Liver (tissue), 9 donors: ENCODE data around the gene ZNF684. TPM values are rescaled to one million over a fixed set of nuclear protein-coding genes. Genes with fewer than 3 reads are reported as not detected.

Source experiments
- DNase-seq: peaks from one replicate; pipeline ENCODE4 v3.0.0-alpha.2; 2017; ENCODE audit warnings: low spot score
- H3K27ac ChIP-seq, 2 donors: one replicate each; pipeline ENCODE4 v1.7.0; 2013; ENCODE audit warnings: inconsistent platforms in 2 of 2, low read length in 2 of 2, control low read depth in 1 of 2, low read depth in 1 of 2, mild to moderate bottlenecking in 1 of 2
- H3K27me3 ChIP-seq, 4 donors: one replicate each; pipeline versions ENCODE4 v1.6.1 to v1.7.0; 2013; ENCODE audit warnings: low read length in 3 of 4, inconsistent platforms in 1 of 4, mild to moderate bottlenecking in 1 of 4, moderate library complexity in 1 of 4; ENCODE audit not compliant: control insufficient read depth in 4 of 4, insufficient read depth in 4 of 4
- H3K36me3 ChIP-seq, 4 donors: one replicate each; pipeline versions ENCODE4 v1.6.1 to v1.7.0; 2013; ENCODE audit warnings: low read length in 3 of 4, mild to moderate bottlenecking in 3 of 4, low read depth in 1 of 4, moderate library complexity in 1 of 4; ENCODE audit not compliant: control insufficient read depth in 4 of 4, insufficient read depth in 3 of 4
- H3K4me1 ChIP-seq, 4 donors: one replicate each; pipeline versions ENCODE4 v1.6.1 to v1.7.0; 2013; ENCODE audit warnings: low read length in 3 of 4, mild to moderate bottlenecking in 3 of 4, moderate library complexity in 1 of 4; ENCODE audit not compliant: control insufficient read depth in 4 of 4, insufficient read depth in 4 of 4
- H3K4me3 ChIP-seq, 3 donors: one replicate each; pipeline versions ENCODE4 v1.6.1 to v1.7.0; 2013; ENCODE audit warnings: low read length in 3 of 3, control low read depth in 1 of 3, low read depth in 1 of 3, mild to moderate bottlenecking in 1 of 3
- H3K9ac ChIP-seq, 2 donors: one replicate each; pipeline ENCODE4 v1.7.0; 2013; ENCODE audit warnings: low read length in 2 of 2, mild to moderate bottlenecking in 2 of 2, moderate library complexity in 2 of 2, control low read depth in 1 of 2, low read depth in 1 of 2
- H3K9me3 ChIP-seq, 4 donors: one replicate each; pipeline versions ENCODE4 v1.6.1 to v1.7.0; 2013; ENCODE audit warnings: low read length in 3 of 4; ENCODE audit not compliant: control insufficient read depth in 4 of 4
- EGR1 ChIP-seq, 2 donors: IDR thresholded peaks; 2 replicates each; pipeline ENCODE4 v1.6.1; 2016 to 2018; ENCODE audit warnings: antibody characterized with exemption in 2 of 2, low read depth in 2 of 2
- FOXA1 ChIP-seq: IDR thresholded peaks from 2 replicates; pipeline ENCODE4 v1.6.1; 2016; ENCODE audit warnings: antibody characterized with exemption
- FOXA2 ChIP-seq: IDR thresholded peaks from 2 replicates; pipeline ENCODE4 v1.6.1; 2016; ENCODE audit warnings: antibody characterized with exemption
- GABPA ChIP-seq, 2 donors: IDR thresholded peaks in 1 of 2; conservative IDR thresholded peaks in 1 of 2; 2 replicates each; pipeline ENCODE4 v1.6.1; 2016; ENCODE audit warnings: antibody characterized with exemption in 2 of 2, mild to moderate bottlenecking in 1 of 2, moderate library complexity in 1 of 2
- HNF4G ChIP-seq: IDR thresholded peaks from 2 replicates; pipeline ENCODE4 v1.6.1; 2016; ENCODE audit warnings: antibody characterized with exemption
- JUND ChIP-seq, 2 donors: IDR thresholded peaks; 2 replicates each; pipeline ENCODE4 v1.6.1; 2016; ENCODE audit warnings: antibody characterized with exemption in 2 of 2
- NR2F2 ChIP-seq: IDR thresholded peaks from 2 replicates; pipeline ENCODE4 v1.6.1; 2016; ENCODE audit warnings: antibody characterized with exemption
- RAD21 ChIP-seq, 2 donors: IDR thresholded peaks; 2 replicates each; pipeline ENCODE4 v1.6.1; 2016; ENCODE audit warnings: antibody characterized with exemption in 2 of 2, mild to moderate bottlenecking in 2 of 2
- RXRA ChIP-seq, 2 donors: IDR thresholded peaks; 2 replicates each; pipeline ENCODE4 v1.6.1; 2017 to 2018; ENCODE audit warnings: antibody characterized with exemption in 2 of 2, mild to moderate bottlenecking in 1 of 2
- SP1 ChIP-seq: IDR thresholded peaks from 2 replicates; pipeline ENCODE4 v1.6.1; 2018; ENCODE audit warnings: antibody characterized with exemption, mild to moderate bottlenecking
- TAF1 ChIP-seq: conservative IDR thresholded peaks from 2 replicates; pipeline ENCODE4 v1.6.1; 2016; ENCODE audit warnings: antibody characterized with exemption, mild to moderate bottlenecking
- WGBS: extraction: QIAGEN DNeasy Blood & Tissue Kit; methylation state at CpG from one replicate; pipeline ENCODE4 v1.1.7; 2013; 5-methylcytosine and 5-hydroxymethylcytosine counted together
- polyA plus RNA-seq, 2 donors: library from polyadenylated mRNA; stranded (reverse) in 1 of 2; unstranded in 1 of 2; fragments of 200-250 nt in 1 of 2; fragments of >200 nt in 1 of 2; fragmentation: Nextera tagmentation in 1 of 2; extraction: Ambion mirVana in 1 of 2; gene quantifications; one replicate each; pipeline versions ENCODE4 v1.2.1 to v1.2.3, GENCODE V29; 2013 to 2015
- total RNA-seq, 2 donors: library from RNA; depleted of rRNA; stranded (reverse); fragments of >200 nt; gene quantifications; one replicate each; pipeline ENCODE4 v1.2.3, GENCODE V29; 2014
- TF ChIP-seq, protein P1 (sequence below): IDR thresholded peaks from 2 replicates; pipeline ENCODE4 v1.6.1; 2016; ENCODE audit warnings: antibody characterized with exemption
- TF ChIP-seq, protein P2 (sequence below): IDR thresholded peaks from 2 replicates; pipeline ENCODE4 v1.6.1; 2016; ENCODE audit warnings: antibody characterized with exemption
- TF ChIP-seq, protein P3 (sequence below): fragments of 150-350 bp; IDR thresholded peaks from 2 replicates; pipeline ENCODE4 v1.5.1; 2017; ENCODE audit warnings: improper control_type of control experiment, low read depth, low read length; ENCODE audit not compliant: missing input control
- TF ChIP-seq, protein P4 (sequence below): IDR thresholded peaks from 2 replicates; pipeline ENCODE4 v1.6.1; 2016; ENCODE audit warnings: antibody characterized with exemption, mild to moderate bottlenecking
- donor health status: healthy.
- donor health status: healthy.
- donor health status: healthy.
- donor health status: healthy.
- donor health status: healthy.

The ZNF684 gene
- total and polyA plus RNA-seq, 4 donors: 7.6 to 17.1 (median 10.2) TPM

DNA sequence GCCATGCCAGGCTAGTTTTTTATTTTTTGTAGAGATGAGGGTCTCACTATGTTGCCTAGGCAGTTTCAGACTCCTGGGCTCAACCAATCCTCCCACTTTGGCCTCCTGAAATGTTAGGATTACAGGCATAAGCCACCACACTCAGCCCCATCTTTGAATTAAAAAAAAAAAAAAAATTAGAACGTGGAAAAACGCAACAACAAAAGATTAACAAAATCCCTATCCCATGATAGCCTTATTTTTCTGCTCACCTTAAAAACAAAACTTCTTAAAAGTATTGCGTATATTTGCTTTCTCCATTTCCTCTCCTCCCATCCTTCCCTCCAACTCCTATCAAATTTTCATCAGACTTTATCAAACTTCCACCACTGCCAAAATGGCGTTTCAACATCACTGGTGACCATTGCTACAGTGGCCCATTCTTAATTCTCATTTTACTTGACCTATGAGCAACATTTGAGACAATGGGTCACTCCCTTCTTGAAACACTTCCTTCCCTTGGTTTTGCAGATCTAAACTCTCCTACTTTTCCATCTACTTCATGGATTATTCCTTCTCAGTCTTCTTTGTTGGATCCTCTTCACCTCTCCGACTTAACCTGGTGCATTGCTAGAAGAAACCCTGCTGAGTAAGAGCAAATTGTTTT lies 579 bp upstream of the ZNF684 start:
- H3K9me3 ChIP-seq: peaks cover 0 to 1% (median 0%) of the 10 kb centered on the region in 4 donors
- H3K9ac ChIP-seq: peak overlapping the region in 1 of 2 donors; percentile 88
- H3K36me3 ChIP-seq: peaks cover 0 to 4% (median under 1%) of the 10 kb centered on the region in 4 donors
- DNase-seq: no peak
- no peak for TF ChIP-seq RXRA (IDR thresholded peaks at IDR 0.05)
- no peak for TF ChIP-seq SP1
- no peak for TF ChIP-seq RAD21 (IDR thresholded peaks at IDR 0.05)
- no peak for TF ChIP-seq JUND (IDR thresholded peaks at IDR 0.05)
- TF ChIP-seq, protein P1, sequence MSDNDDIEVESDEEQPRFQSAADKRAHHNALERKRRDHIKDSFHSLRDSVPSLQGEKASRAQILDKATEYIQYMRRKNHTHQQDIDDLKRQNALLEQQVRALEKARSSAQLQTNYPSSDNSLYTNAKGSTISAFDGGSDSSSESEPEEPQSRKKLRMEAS: no peak
- peak overlapping the region; percentile 75 to 96 (median 87) for H3K4me3 ChIP-seq
- H3K27me3 ChIP-seq: no peaks in the 10 kb centered on the region
- peak overlapping the region; percentile 80 to 95 for H3K27ac ChIP-seq
- peaks cover 1 to 26% (median 21%) of the 10 kb centered on the region in 4 donors for H3K4me1 ChIP-seq
- WGBS: 29% methylated on average over 5 of the region's 5 CpGs

DNA sequence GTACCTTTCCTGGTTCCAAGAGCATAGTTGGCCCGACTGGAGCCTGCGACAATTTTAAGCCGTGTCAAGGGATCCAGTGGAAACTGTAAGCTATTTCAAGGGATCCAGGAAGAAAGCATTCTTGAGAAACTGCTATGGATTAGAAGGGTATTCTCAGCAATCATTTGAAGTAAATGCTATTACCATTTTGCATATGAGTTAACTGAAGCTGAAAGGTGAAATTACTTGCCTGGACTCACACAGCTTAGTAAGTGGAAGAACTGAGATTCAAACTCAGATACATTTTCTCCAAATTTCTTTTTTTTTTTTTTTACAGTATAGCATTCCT lies 589 bp downstream of the ZNF684 start:
- no peak for TF ChIP-seq GABPA (IDR thresholded peaks at IDR 0.05 in 1 of 2, conservative IDR thresholded peaks at IDR 0.05 in 1 of 2)
- TF ChIP-seq, protein P2, sequence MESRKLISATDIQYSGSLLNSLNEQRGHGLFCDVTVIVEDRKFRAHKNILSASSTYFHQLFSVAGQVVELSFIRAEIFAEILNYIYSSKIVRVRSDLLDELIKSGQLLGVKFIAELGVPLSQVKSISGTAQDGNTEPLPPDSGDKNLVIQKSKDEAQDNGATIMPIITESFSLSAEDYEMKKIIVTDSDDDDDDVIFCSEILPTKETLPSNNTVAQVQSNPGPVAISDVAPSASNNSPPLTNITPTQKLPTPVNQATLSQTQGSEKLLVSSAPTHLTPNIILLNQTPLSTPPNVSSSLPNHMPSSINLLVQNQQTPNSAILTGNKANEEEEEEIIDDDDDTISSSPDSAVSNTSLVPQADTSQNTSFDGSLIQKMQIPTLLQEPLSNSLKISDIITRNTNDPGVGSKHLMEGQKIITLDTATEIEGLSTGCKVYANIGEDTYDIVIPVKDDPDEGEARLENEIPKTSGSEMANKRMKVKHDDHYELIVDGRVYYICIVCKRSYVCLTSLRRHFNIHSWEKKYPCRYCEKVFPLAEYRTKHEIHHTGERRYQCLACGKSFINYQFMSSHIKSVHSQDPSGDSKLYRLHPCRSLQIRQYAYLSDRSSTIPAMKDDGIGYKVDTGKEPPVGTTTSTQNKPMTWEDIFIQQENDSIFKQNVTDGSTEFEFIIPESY: no peak
- TF ChIP-seq RAD21 (IDR thresholded peaks at IDR 0.05): no peak
- TF ChIP-seq NR2F2: no peak
- no peak for TF ChIP-seq JUND (IDR thresholded peaks at IDR 0.05)
- TF ChIP-seq, protein P3, sequence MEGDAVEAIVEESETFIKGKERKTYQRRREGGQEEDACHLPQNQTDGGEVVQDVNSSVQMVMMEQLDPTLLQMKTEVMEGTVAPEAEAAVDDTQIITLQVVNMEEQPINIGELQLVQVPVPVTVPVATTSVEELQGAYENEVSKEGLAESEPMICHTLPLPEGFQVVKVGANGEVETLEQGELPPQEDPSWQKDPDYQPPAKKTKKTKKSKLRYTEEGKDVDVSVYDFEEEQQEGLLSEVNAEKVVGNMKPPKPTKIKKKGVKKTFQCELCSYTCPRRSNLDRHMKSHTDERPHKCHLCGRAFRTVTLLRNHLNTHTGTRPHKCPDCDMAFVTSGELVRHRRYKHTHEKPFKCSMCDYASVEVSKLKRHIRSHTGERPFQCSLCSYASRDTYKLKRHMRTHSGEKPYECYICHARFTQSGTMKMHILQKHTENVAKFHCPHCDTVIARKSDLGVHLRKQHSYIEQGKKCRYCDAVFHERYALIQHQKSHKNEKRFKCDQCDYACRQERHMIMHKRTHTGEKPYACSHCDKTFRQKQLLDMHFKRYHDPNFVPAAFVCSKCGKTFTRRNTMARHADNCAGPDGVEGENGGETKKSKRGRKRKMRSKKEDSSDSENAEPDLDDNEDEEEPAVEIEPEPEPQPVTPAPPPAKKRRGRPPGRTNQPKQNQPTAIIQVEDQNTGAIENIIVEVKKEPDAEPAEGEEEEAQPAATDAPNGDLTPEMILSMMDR: no peak
- TF ChIP-seq EGR1 (IDR thresholded peaks at IDR 0.05; ENCODE audit: low read depth in 2 of 2): no peak
- TF ChIP-seq FOXA1: no peak
- TF ChIP-seq, protein P1: no peak
- TF ChIP-seq SP1: no peak
- TF ChIP-seq, protein P4, sequence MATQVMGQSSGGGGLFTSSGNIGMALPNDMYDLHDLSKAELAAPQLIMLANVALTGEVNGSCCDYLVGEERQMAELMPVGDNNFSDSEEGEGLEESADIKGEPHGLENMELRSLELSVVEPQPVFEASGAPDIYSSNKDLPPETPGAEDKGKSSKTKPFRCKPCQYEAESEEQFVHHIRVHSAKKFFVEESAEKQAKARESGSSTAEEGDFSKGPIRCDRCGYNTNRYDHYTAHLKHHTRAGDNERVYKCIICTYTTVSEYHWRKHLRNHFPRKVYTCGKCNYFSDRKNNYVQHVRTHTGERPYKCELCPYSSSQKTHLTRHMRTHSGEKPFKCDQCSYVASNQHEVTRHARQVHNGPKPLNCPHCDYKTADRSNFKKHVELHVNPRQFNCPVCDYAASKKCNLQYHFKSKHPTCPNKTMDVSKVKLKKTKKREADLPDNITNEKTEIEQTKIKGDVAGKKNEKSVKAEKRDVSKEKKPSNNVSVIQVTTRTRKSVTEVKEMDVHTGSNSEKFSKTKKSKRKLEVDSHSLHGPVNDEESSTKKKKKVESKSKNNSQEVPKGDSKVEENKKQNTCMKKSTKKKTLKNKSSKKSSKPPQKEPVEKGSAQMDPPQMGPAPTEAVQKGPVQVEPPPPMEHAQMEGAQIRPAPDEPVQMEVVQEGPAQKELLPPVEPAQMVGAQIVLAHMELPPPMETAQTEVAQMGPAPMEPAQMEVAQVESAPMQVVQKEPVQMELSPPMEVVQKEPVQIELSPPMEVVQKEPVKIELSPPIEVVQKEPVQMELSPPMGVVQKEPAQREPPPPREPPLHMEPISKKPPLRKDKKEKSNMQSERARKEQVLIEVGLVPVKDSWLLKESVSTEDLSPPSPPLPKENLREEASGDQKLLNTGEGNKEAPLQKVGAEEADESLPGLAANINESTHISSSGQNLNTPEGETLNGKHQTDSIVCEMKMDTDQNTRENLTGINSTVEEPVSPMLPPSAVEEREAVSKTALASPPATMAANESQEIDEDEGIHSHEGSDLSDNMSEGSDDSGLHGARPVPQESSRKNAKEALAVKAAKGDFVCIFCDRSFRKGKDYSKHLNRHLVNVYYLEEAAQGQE: no peak
- no peak for TF ChIP-seq TAF1
- no peak for TF ChIP-seq FOXA2
- no peak for TF ChIP-seq RXRA (IDR thresholded peaks at IDR 0.05)
- no peak for TF ChIP-seq HNF4G
- WGBS: 2% methylated on average over 3 of the region's 3 CpGs
- H3K36me3 ChIP-seq: peaks cover 0 to 4% (median 1%) of the 10 kb centered on the region in 4 donors
- H3K9ac ChIP-seq: peak overlapping the region; percentile 73 to 96
- no peaks in the 10 kb centered on the region for H3K9me3 ChIP-seq
- H3K4me1 ChIP-seq: peaks cover 1 to 26% (median 21%) of the 10 kb centered on the region in 4 donors
- peak overlapping the region; percentile 75 to 96 (median 87) for H3K4me3 ChIP-seq
- H3K27ac ChIP-seq: peak overlapping the region; percentile 80 to 95
- no peaks in the 10 kb centered on the region for H3K27me3 ChIP-seq
- no peak for DNase-seq
